Activated B cell treated with CpG ODN at 0.5 μM for 24 hours (primary cell): ENCODE data around the gene SPDYE5. TPM values are rescaled to one million over a fixed set of nuclear protein-coding genes. Genes with fewer than 3 reads are reported as not detected.

Source experiments
- ATAC-seq: fragments of 200-7000 bp; cut with Tn5 transposase; one replicate; pipeline ENCODE4 v1.10.0; 2021; ENCODE audit warnings: low read depth, mild to moderate bottlenecking, moderate library complexity
- CTCF ChIA-PET: fragments of 350-600 bp; sonication (Branson Sonifier 250); formaldehyde crosslinking; loops from one replicate; lab custom pipeline; 2021; ENCODE audit warnings: antibody characterized with exemption; lab: Charles Lee
- POLR2A ChIA-PET: fragments of 350-600 bp; sonication (Branson Sonifier 250); formaldehyde crosslinking; loops from one replicate; lab custom pipeline; 2021; ENCODE audit warnings: antibody characterized with exemption; lab: Charles Lee
- DNase-seq: peaks from one replicate; pipeline ENCODE4 v3.0.0; 2022
- H3K27ac Mint-ChIP-seq: one replicate; pipeline ENCODE4 v1.8.0; 2020; ENCODE audit warnings: mixed read lengths
- H3K27me3 Mint-ChIP-seq: one replicate; pipeline ENCODE4 v1.8.0; 2021; ENCODE audit warnings: mixed read lengths
- H3K36me3 Mint-ChIP-seq: one replicate; pipeline ENCODE4 v1.8.0; 2021; ENCODE audit warnings: low read depth, mixed read lengths
- H3K4me1 Mint-ChIP-seq: one replicate; pipeline ENCODE4 v1.8.0; 2021; ENCODE audit warnings: mixed read lengths
- H3K4me3 Mint-ChIP-seq: one replicate; pipeline ENCODE4 v1.8.0; 2020; ENCODE audit warnings: mild to moderate bottlenecking, mixed read lengths
- H3K9me3 Mint-ChIP-seq: one replicate; pipeline ENCODE4 v1.8.0; 2020; ENCODE audit warnings: mixed read lengths
- intact Hi-C: fragments of 100-400 bp; cut with micrococcal nuclease; formaldehyde crosslinking; loops from one replicate; pipeline ENCODE4 v1.15.1; 2024
- total RNA-seq: library from RNA; stranded (reverse); gene quantifications from 2 replicates; pipeline ENCODE4 v1.2.3, GENCODE V29; 2022
- TF ChIP-seq, protein P1 (sequence below): fragments of 200-600 bp; IDR thresholded peaks from one replicate; pipeline ENCODE4 v1.8.0; 2022; ENCODE audit warnings: antibody characterized with exemption, mild to moderate bottlenecking

The SPDYE5 gene
- total RNA-seq, 1 donor from 2014 or later: 0.20 TPM

DNA sequence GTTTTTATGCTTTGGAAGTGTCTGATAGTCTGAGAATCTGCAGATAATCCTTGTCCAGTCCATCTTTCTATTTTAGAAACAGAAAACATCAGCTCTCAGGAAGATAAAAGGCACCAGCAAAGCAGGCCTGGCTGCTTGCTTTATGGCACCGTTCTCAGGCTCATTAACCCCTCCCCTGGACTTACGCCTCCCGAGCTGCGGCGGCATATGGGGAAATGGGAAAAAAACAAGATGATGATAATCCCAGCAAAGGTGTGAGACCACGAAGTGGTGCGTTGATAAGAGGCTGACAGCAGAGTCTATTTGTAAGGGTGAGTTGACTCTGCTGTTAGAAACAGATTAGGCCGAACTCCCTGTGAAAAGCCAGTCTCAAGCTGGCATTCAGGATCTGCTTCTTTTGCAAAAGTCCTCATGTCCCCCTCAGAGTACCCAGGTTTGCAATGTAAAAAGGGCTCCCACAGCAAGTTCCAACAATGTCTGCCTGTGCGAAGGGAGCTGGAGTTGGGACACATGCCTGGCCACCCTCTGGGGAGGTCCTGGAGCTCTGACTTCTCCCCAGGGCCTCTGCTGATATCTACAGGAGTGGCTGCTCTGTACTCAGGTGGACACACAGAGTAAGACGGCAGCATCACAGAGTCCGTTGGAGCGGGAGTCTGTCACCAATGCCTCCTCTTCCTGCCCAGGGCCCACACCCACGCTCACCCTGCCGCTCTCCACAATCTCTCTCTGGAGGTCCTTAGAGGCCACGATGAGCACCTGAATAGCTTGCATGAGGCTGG is 54.3 kb downstream of the SPDYE5 start:
- DNase-seq (no peak), ATAC-seq (no peak)
- no peaks in the 10 kb centered on the region for H3K4me1 Mint-ChIP-seq
- TF ChIP-seq, protein P1, sequence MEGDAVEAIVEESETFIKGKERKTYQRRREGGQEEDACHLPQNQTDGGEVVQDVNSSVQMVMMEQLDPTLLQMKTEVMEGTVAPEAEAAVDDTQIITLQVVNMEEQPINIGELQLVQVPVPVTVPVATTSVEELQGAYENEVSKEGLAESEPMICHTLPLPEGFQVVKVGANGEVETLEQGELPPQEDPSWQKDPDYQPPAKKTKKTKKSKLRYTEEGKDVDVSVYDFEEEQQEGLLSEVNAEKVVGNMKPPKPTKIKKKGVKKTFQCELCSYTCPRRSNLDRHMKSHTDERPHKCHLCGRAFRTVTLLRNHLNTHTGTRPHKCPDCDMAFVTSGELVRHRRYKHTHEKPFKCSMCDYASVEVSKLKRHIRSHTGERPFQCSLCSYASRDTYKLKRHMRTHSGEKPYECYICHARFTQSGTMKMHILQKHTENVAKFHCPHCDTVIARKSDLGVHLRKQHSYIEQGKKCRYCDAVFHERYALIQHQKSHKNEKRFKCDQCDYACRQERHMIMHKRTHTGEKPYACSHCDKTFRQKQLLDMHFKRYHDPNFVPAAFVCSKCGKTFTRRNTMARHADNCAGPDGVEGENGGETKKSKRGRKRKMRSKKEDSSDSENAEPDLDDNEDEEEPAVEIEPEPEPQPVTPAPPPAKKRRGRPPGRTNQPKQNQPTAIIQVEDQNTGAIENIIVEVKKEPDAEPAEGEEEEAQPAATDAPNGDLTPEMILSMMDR: no peak
- no peaks in the 10 kb centered on the region for H3K9me3 Mint-ChIP-seq
- intact Hi-C loops: no loop called here
- no peak overlapping the region for H3K4me3 Mint-ChIP-seq
- no peaks in the 10 kb centered on the region for H3K27me3 Mint-ChIP-seq
- POLR2A ChIA-PET: no interaction called here
- no peak overlapping the region for H3K27ac Mint-ChIP-seq
- peaks cover 17% of the 10 kb centered on the region for H3K36me3 Mint-ChIP-seq
- CTCF ChIA-PET: interaction anchor here (0.7 kb wide), 1 partner anchor 216 kb away, joined by 3 read pairs; no protein-coding TSS in a partner anchor

Other genes with a start within 250 kb of the SPDYE5 start
- 4.0 and 5.7 TPM in 2 replicates for gene TRIM73, start 96.7 kb upstream of the SPDYE5 start, total RNA-seq
- 58.5 and 63.9 TPM in 2 replicates for gene POM121C, start 6.0 kb upstream of the SPDYE5 start, total RNA-seq
- gene HIP1, start 246.6 kb downstream of the SPDYE5 start, total RNA-seq: 6.1 and 7.9 TPM in 2 replicates